G401 (cell line): ENCODE measurements around the gene TBC1D22A. TPM values are rescaled to one million over a fixed set of nuclear protein-coding genes. Genes with fewer than 3 reads are reported as not detected.
"Not testable (repeated sequence)": the region's sequence is repeated elsewhere in the genome, so short reads cannot be mapped to it uniquely, and the experiment has no call there.

Source experiments
- DNase-seq: peaks from one replicate; pipeline ENCODE4 v3.0.0-alpha.2; 2015; ENCODE audit warnings: low spot score
- in situ Hi-C: cut with HindIII; loops from 2 replicates; pipeline ENCODE4 v1.10.0; 2016; ENCODE audit warnings: low sequenced_read_pairs, mixed read lengths
- total RNA-seq: library from RNA; depleted of rRNA; stranded (reverse); fragments of >200 nt; shearing (Covaris generic); gene quantifications from 2 replicates; pipeline ENCODE4 v1.2.3, GENCODE V29; 2014

TBC1D22A gene
- total RNA-seq, 1 experiment from 2014 or later, result 11.1 TPM

DNA sequence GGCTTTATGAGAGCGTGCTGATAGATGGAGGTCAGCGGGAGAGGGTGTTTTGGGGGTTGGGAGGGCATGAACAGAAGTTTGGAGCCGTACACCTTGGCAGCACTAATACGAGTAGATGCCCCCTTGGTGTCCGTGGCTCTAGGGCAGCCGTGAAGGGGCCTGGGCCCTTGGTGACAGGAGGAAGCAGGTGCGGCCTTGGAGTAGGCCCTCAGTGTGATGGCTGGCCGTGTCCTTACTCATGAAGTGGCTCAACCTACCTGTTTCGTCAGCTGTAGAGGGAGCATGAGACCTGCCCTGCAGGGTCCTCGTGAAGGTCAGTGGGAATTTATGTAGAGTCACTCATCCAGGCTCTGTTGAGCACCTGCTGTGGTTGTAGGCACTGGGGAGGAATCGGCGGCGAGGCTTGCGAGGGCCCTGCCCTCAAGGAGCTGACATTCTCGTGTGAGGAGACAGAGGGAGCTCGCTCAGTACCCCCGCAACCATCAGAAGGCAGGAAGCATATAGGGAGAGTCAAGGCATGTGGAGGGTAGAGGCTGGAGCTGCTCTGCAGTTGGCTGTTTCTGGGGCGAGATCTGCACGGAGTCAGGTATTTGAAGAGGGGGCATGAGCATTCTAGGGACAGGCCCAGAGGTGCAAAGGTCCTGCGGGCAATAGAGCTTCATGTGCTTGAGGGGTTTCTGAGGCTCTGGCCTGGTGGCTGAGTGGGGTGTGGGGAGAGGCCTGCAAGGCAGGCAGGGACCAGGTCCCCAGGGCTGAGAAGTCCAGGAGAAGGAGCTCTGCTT, 39.6 kb downstream of the TBC1D22A start:
- DNase-seq, result no peak
- in situ Hi-C loops, result no loop called here

DNA sequence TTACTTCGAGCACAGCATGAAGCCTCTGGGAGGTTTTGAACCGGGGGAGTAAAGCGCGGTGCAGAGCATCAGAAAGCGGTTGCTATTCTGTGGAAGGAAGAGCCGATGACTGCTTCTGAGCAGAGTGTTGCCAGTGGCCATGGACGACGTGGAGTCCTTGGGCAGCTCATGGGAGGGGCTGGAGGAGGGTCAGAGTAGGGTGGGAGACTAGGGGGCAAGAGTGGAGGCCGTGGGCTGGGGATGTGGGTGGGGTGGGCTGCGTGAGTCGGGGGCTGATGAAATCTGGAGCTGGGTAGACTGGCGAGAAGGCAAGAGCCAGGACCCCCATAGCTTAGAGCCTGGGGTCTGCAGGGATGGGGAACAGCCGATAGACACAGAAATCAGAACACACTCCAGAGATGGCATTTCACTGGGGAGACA, 40.2 kb downstream of the TBC1D22A start:
- in situ Hi-C loops, result no loop called here
- no peak for DNase-seq

DNA sequence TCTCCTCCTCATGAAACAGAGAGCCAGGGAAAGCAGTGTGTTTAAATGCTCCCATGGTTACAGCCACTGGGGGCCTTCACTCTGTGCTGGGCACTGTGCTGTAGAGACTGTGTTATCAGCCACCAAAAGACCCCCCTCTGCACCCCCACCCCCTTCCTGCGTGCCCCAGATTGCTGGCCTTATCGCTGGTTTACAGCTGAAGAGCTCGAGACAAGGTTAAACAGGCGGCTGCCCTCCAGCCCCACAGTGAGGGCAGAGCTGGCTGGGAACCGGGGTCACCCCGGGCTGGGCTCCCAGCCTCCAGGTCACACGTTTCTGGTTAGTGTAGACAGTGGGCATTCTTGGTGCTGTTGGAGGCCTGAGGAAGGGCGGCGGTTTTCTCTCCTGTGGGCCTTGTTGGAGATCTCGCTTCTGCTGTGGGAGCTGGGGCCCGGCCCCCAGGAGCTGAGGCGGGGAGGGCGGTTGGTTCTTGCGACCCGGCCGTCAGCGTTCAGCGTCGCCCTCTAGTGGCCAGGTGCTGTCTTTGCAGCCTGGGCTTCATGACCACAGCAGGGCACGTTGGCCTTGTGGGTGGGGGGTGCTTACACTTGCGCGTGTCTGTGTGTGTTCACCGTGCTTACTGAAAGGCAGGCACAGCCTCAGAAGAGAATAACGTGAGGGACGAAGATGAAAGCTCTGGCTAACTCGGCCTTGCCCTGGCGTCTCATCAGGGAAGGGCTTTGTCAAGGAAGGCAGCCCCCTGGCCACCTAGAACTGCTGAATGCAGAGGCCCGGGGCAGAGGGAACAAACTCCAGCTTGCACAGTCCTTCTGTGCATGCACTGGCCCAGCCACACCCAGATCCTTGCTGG, 40.8 kb downstream of the TBC1D22A start:
- peak; percentile 52 for DNase-seq
- in situ Hi-C loops, result no loop called here

DNA sequence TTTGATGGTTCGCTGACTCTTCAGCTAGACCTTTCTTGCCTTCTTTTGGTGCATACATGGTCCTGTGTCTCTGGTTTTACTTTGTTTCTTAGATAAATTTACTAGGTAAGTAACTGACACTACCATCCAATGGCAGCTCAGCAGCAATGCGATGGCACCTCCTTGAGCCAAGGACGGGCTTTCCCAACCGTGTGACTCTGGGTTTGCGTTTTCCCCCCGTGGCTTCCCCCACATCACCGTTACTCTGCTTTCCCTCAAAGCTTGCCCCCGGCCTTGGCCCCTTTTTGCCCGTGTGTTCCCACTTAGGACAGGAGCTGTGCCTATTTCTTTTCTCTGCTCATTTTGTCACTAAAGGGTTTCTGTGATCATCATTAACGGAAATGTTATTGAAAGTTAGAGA, 41.5 kb downstream of the TBC1D22A start:
- DNase-seq, result no peak
- in situ Hi-C loops, result no loop called here

DNA sequence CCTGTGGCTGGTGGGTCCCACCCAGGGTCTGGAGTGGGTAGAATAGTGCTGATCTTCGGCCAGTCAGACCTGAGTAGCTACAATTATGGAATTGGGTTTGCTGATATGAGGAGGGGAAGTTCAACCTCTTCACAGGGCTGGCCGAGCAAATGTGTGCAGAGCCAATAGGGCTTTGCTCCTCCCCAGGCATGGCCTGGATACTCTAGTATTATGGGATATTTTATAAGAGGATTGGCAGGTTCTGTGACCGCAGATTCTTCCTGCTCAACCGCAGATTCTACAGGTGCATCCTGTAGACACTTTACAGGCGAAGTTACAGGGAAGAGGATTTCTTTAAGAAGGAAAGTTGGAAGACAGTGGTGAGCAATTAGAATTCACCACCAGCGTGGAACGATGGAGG, 44.3 kb downstream of the TBC1D22A start:
- in situ Hi-C loops, result no loop called here
- DNase-seq, result no peak

DNA sequence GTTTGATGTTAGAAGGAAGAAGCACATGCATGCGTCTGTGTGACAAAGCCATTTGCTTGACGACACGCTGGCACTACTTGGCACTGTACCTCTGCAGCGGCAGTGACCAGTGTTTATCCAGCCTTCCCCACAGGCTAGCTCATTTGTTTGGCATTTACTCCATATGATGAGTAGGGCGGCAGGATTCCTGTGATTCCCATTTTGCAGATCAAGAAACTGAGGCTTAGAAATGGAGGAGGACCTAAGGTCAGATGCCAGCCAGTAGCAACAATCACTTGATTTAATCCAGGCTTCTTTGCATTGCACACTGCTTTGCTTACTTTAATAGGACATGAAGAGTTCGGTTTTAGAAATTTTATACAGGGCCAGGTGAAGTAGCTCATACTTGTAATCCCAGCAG, 45.0 kb downstream of the TBC1D22A start:
- in situ Hi-C loops, result no loop called here

DNA sequence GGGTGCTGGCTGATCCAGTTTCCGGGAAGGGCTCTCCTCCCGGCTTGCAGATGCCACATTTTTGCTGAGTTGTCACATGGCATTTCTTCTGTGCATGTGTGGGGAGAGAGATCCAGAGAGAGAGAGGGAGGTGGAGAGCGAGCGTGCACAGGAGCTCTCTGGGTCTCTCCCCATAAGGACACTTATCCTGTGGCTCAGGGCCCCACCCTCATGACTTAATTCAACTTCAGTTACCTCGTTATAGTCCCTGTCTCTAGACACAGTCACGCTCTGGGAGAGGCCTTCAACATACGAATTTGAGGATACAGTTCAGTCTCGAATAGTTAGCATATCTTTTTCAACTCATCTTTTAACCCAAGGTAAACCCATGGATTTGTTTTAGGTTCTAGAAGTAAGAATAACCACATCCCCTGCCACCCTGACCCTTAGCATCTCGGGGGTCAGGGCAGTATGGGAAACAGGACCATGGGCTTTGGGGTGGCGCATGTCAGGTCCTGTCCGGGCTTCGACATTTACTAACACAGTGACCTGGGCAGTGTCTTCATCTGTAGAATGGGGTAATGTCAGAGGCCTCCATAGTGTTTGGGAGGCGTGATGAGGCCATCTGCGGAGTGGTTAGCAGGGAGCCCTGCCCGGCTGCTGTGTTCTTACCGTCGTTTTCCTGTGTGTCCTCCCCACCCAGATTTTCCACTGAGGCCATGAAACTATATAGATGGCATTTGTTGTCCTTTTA, 46.9 kb downstream of the TBC1D22A start:
- no peak for DNase-seq
- in situ Hi-C loops, result no loop called here

More for the DNA sequence above, 45.0 kb downstream of the TBC1D22A start:
- no peak for DNase-seq

DNA sequence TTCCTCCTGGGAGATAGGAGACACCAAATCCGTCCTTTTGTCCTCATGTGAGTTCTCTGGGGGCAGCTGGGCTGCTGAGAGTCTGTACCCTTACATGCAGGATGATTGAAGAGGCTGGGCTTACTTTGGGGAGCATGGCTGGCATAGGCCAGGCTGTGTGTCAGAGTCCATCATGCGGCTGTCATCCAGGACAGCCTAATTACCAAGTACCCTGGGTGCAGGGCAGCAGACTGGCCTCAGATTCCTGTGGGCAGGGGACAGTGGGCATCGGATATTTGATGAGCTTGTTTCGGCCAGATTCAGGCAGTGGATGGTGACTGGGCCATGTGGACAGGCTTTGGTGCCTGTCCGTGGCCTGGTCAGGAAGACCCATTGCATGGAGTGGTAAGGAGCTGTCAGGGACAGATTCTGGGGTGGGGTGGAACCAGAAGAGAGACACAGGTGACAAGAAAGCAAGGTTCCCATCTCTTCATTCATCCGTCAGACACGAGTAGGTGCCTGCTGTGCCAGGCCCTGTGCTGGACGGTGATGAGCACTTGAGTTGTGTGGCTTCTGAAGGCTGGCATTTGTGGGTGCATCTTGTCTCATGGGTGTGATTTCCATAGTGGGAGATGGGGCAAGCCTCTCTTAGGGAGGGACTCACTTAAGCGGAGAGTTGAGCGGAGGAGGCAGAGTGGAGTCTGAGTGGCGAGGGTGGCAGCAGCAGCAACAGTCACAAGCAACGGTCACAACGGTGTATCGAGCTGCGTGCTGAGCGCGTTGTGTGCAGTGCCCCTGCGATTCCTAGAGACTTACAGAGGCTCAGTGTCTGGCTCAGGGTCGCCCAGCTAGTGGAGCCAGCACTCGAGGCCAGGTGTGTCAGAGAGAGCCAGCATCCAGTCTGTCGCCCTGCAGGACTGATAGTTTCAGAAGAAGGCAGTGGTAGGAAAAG, 48.7 kb downstream of the TBC1D22A start:
- no peak for DNase-seq

DNA sequence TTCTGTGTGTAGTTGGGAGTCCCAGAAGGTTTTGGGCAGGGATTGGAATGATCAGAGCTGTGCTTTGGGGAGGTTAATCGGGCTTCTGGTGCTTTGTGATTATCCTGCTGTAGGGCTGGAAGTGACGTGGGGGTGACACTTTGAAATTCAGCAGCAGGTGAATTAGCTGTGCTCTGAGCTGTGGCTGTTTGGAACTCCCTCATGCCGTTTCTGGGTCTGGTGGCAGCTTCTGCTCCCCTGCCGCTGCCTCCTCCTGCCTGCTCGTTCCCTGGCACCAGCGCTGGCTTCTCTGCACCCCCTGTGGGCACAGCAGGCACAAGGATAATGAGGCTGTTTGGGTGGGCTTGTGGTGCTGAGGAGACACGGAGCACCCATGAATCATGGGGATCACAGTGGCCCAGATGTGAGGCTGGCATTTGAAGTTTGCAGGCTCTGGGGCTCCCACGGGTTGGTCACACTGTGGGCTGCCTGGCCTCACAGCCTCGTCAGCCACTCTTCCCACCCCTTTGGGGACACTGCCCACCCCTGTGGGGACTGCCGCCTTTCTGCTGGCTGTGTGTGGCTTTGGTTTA, 49.7 kb downstream of the TBC1D22A start:
- in situ Hi-C loops, result no loop called here
- DNase-seq, result no peak

More for the DNA sequence above, 48.7 kb downstream of the TBC1D22A start:
- in situ Hi-C loops, result no loop called here

DNA sequence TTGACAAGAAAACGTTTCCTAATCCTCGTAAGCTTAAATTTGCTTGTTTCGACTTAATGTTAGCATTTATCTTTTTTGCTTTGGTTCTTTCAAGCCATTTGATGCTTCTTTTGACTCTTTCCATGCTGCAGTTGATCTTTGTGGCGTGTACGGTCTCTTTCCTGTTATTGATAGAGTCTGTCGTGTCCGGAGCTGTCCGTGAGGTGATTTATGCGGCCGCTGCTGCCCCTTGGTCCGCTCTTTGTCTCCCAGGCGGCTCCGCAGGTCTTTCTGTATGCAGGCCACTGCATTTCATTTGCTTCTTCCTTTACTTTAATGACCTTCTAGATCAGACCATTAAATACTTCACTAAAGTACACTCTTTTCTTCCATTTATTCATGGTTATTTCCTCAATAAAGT, 50.3 kb downstream of the TBC1D22A start:
- in situ Hi-C loops, result no loop called here
- DNase-seq, result no peak

DNA sequence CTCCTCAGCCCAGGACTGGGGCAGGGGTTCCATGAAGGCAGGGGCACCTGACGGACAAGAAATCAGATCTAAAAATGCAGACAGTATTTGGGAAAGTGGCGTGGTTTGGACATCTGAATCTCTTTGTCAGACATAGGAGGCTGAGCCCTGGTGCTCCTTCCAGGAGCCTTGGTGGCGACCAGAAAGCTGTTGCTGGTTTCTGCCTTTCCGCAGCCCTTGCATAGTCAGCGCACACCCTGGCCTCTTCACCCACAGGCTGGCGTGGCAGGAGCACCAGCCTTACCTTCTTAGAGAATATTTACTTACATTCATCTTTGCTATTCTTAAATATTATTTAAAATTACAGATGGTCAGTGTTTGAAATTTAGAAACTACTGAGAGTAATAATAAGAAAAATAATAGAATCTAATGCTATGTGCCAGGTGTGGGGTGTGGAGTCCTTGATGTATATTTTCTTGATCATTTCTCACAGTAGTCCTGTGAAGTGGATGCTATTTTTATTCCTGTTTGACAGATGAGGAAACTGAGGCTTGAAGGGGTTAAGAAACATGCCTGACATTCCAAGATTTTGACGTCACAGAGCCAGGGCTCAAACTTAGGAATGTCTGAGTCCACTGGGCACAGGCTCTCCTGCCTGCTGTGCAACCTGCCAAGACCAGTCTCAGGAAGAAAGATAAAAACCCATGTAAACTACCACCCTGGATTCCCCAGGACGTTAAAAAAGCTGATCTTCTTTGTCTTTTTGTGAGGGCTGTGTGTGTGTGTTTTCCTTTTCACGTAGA, 51.6 kb downstream of the TBC1D22A start:
- DNase-seq, result no peak
- in situ Hi-C loops, result no loop called here

DNA sequence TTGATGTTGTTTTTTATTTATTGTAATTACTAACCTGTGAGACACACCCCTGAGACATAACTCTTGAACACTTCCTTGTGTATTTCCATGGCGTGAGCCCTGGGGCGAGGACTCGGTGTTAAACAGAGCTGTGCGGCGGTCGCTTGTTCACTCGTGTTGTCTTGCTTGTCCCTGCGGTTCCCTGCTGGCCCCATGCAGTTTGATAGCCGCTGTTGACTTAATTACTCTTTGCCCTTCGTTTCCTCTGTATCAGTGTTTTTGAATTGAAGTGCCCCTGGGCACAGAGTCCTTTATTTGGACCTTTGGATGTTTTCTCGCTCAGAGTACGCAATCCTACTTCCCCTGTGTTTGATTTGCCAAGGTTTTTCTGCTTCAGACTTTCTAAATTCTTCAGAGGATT, 52.7 kb downstream of the TBC1D22A start:
- in situ Hi-C loops, result no loop called here
- DNase-seq, result no peak

DNA sequence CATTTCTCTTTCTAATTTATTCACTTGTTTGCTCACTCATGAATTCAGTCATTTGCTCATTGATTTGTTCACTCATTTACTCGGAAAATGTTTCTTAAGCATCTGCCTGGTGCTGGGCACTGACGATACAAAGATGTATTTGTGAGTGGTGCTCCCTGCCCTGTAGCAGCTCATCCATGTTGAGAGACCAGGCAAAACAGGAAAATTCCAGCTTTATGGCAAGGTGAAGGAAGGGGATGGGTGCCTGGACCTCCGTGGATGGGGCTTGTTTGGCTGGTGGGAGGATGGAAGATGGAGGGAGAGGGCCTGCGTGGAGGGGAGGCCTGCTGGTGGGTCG, 53.1 kb downstream of the TBC1D22A start:
- in situ Hi-C loops, result no loop called here
- DNase-seq, result no peak

DNA sequence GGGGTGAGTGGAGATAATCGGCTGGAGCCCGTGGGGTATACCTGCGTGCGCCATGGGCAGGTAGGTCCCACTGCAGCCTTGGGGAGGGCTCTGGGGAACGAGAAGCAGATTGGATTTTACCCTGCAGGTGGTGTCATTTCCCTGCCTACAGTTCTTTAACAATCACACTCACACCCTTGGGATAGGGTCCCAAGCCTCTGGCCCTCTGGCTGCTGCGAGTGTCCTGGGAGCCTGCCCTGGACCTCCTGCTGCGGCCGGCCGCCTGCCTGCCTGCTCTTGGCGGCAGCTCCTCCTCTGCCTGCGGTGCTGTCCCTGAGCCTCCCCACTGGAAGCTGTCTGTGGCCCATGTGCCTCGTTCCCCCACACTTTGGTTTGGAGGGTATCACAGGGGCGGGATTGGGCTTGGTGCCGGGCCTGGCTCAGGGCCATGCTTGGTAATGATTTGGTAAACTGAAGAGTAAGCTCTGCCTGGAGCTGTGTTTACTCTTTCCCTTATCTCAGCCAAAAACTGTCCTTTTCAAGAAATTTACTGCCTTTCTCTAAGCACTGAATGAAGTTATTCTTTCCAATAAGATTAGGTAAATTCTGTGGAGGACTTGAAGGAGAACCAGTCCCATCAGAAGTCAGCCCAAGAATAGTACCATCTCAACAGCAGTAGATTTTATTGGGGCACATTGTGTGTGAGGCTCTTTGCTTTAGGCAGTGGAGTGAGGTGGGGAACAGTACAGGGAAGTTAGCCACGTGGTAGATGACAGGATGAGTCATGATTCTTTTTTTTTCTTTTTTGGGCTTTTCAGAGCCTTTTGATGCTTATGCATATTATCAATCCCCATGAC, 53.7 kb downstream of the TBC1D22A start:
- in situ Hi-C loops, result no loop called here
- no peak for DNase-seq

DNA sequence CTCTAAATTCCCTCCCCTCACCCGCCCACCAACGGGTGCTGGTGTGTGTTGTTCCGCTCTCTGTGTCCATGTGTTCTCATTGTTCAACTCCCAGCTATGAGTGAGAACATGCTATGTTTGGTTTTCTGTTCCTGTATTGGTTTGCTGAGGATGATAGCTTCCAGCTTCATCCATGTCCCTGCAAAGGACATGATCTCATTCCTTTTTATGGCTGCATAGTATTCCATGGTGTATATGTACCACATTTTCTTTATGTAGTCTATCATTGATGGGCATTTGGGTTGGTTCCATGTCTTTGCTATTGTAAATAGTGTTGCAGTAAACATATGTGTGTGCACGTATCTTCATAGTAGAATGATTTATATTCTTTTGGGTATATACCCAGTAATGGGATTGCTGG, 54.9 kb downstream of the TBC1D22A start:
- DNase-seq, in situ Hi-C loops: not testable (repeated sequence)

DNA sequence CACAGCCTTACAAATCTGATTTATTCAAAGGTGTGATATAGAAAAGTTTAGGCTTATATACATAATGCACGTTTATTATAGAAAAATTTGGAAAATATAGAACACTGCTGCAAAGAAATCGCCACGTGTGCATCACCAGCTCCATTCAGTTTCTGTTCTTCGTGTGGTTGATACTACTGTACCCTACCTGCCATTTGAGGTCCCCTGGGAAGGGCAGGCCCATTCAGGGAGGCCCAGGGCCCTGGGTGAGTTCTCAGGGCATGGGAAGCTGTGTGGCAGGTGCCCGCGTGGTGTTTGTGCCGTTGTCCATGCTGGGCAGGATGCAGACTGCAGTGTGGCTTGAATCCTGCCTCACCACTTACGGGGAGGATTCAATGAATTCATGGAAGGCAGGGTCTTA, 60.8 kb downstream of the TBC1D22A start:
- in situ Hi-C loops, result no loop called here

DNA sequence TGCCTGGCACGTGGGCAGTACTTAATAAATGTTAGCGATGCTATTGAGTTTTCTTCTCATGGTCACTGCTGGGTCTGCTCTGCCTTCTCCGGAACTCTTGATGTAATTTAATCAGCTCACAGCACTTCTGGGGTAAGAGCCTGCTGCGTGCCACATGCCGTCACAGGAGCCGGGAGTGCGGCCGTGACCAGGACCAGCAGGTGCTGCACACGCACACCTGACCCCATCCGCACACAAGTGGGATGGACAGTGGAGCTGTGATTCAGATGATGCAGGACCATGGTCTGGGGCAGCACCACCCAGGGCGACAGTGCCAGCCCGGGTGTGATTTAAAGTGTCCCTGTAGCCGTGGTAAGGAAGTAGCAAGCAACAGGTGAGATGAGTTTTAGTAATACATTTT, 61.2 kb downstream of the TBC1D22A start:
- DNase-seq, result no peak

More for the DNA sequence above, 60.8 kb downstream of the TBC1D22A start:
- DNase-seq, result no peak

More for the DNA sequence above, 61.2 kb downstream of the TBC1D22A start:
- in situ Hi-C loops, result no loop called here
